IMR-90 (cell line): ENCODE measurements around the gene KLLN. TPM values are rescaled to one million over a fixed set of nuclear protein-coding genes. Genes with fewer than 3 reads are reported as not detected.

Source experiments
- ATAC-seq: fragments of 200-7000 bp; cut with Tn5 transposase; 2 replicates; pipeline ENCODE4 v1.9.1; 2020; ENCODE audit warnings: low read depth, mild to moderate bottlenecking, moderate library complexity
- BruUV-seq: library from RNA; stranded (reverse); fragments of 400-500 nt; replicated peaks from 2 replicates; lab custom pipeline; 2021; lab: Mats Ljungman, UMichigan
- CTCF ChIA-PET: fragments of 300-600 bp; formaldehyde crosslinking; extraction: SDS; loops from one replicate; lab custom pipeline; 2021; ENCODE audit warnings: antibody characterized with exemption; lab: Yijun Ruan, JAX
- POLR2A ChIA-PET: fragments of 300-600 bp; sonication (Branson Sonifier 250); formaldehyde crosslinking; loops from one replicate; lab custom pipeline; 2022; ENCODE audit warnings: antibody characterized with exemption; ENCODE audit not compliant: unreplicated experiment; lab: Charles Lee
- DNase-seq: peaks from one replicate; pipeline ENCODE4 v3.0.0; 2013
- H2AFZ ChIP-seq: replicated peaks from 2 replicates; pipeline ENCODE3; 2013; ENCODE audit warnings: low read length, mild to moderate bottlenecking; ENCODE audit not compliant: poor library complexity
- H2AK5ac ChIP-seq: 2 replicates; pipeline ENCODE4 v1.6.1; 2013; ENCODE audit warnings: low read depth, low read length, inconsistent platforms
- H2AK9ac ChIP-seq: replicated peaks from 2 replicates; pipeline ENCODE3; 2013; ENCODE audit warnings: mild to moderate bottlenecking, low read depth, low read length, moderate library complexity; ENCODE audit not compliant: poor library complexity
- H2BK120ac ChIP-seq: 2 replicates; pipeline ENCODE4 v1.6.1; 2013; ENCODE audit warnings: low read depth, low read length, inconsistent platforms
- H2BK15ac ChIP-seq: 3 replicates; pipeline ENCODE4 v1.6.1; 2013; ENCODE audit warnings: low read depth, low read length, inconsistent platforms
- H2BK20ac ChIP-seq: 2 replicates; pipeline ENCODE4 v1.6.1; 2013; ENCODE audit warnings: low read depth, mild to moderate bottlenecking, inconsistent platforms, low read length, moderate library complexity
- H2BK5ac ChIP-seq: 2 replicates; pipeline ENCODE4 v1.6.1; 2013; ENCODE audit warnings: mild to moderate bottlenecking, low read depth, low read length, inconsistent platforms; ENCODE audit not compliant: poor library complexity, severe bottlenecking
- H3K14ac ChIP-seq: replicated peaks from 2 replicates; pipeline ENCODE4 v1.6.1; 2013; ENCODE audit warnings: low read depth, low read length, inconsistent platforms
- H3K18ac ChIP-seq: 2 replicates; pipeline ENCODE4 v1.6.1; 2013; ENCODE audit warnings: low read depth, low read length, control low read depth
- H3K23ac ChIP-seq: 2 replicates; pipeline ENCODE4 v1.6.1; 2013; ENCODE audit warnings: low read depth, low read length, inconsistent platforms
- H3K27ac ChIP-seq: 2 replicates; pipeline ENCODE4 v1.5.1; 2013; ENCODE audit warnings: mild to moderate bottlenecking, control low read depth, low read length; ENCODE audit not compliant: insufficient read depth
- H3K27me3 ChIP-seq: 2 replicates; pipeline ENCODE4 v1.6.1; 2013; ENCODE audit warnings: low read length; ENCODE audit not compliant: control insufficient read depth, insufficient read depth
- H3K36me3 ChIP-seq: 2 replicates; pipeline ENCODE4 v1.6.1; 2013; ENCODE audit warnings: low read length, mixed read lengths; ENCODE audit not compliant: control insufficient read depth, insufficient read depth
- H3K4ac ChIP-seq: 2 replicates; pipeline ENCODE4 v1.6.1; 2013; ENCODE audit warnings: low read depth, low read length, inconsistent platforms
- H3K4me1 ChIP-seq: 2 replicates; pipeline ENCODE4 v1.6.1; 2013; ENCODE audit warnings: low read length, mixed read lengths; ENCODE audit not compliant: control insufficient read depth, insufficient read depth
- H3K4me2 ChIP-seq: 2 replicates; pipeline ENCODE4 v1.6.1; 2013; ENCODE audit warnings: low read depth, mild to moderate bottlenecking, control low read depth, low read length, moderate library complexity
- H3K4me3 ChIP-seq: 2 replicates; pipeline ENCODE4 v1.5.1; 2013; ENCODE audit warnings: low read depth, mild to moderate bottlenecking, control low read depth, low read length, moderate library complexity; ENCODE audit not compliant: insufficient read depth
- H3K56ac ChIP-seq: 2 replicates; pipeline ENCODE4 v1.6.1; 2013; ENCODE audit warnings: low read length, inconsistent platforms; ENCODE audit not compliant: insufficient read depth; ENCODE audit errors: extremely low read depth
- H3K79me1 ChIP-seq, 2 experiments: 2 replicates each; pipeline ENCODE4 v1.6.1; 2013; ENCODE audit warnings: low read length in 2 of 2, inconsistent platforms in 1 of 2, low read depth in 1 of 2
- H3K9ac ChIP-seq: 2 replicates; pipeline ENCODE4 v1.6.1; 2013; ENCODE audit warnings: low read depth, low read length, control low read depth
- H3K9me1 ChIP-seq: 2 replicates; pipeline ENCODE4 v1.6.1; 2013; ENCODE audit warnings: low read length, inconsistent platforms; ENCODE audit not compliant: insufficient read depth
- H3K9me3 ChIP-seq: 2 replicates; pipeline ENCODE4 v1.6.1; 2013; ENCODE audit warnings: low read length; ENCODE audit not compliant: control insufficient read depth, insufficient read depth
- H4K20me1 ChIP-seq: 2 replicates; pipeline ENCODE4 v1.6.1; 2013; ENCODE audit warnings: low read length, inconsistent platforms; ENCODE audit not compliant: insufficient read depth
- H4K5ac ChIP-seq: 2 replicates; pipeline ENCODE4 v1.6.1; 2013; ENCODE audit warnings: mild to moderate bottlenecking, low read depth, low read length, control low read depth
- H4K8ac ChIP-seq, 2 experiments: 2 replicates each; pipeline ENCODE4 v1.6.1; 2013; ENCODE audit warnings: low read depth in 2 of 2, low read length in 2 of 2, control low read depth in 1 of 2, inconsistent platforms in 1 of 2
- H4K91ac ChIP-seq: 2 replicates; pipeline ENCODE4 v1.6.1; 2013; ENCODE audit warnings: low read depth, low read length, inconsistent platforms; ENCODE audit not compliant: insufficient read depth
- CEBPB ChIP-seq: IDR thresholded peaks from 2 replicates; pipeline ENCODE4 v1.6.1; 2012; ENCODE audit warnings: low read depth, low read length, improper control_type of control experiment
- CHD1 ChIP-seq: IDR thresholded peaks from 2 replicates; pipeline ENCODE4 v1.6.1; 2012; ENCODE audit warnings: low read depth, low read length, improper control_type of control experiment
- MAFK ChIP-seq: IDR thresholded peaks from 2 replicates; pipeline ENCODE4 v1.6.1; 2012; ENCODE audit warnings: low read depth, low read length, improper control_type of control experiment
- MXI1 ChIP-seq: IDR thresholded peaks from 2 replicates; pipeline ENCODE4 v1.6.1; 2012; ENCODE audit warnings: low read depth, mild to moderate bottlenecking, low read length, moderate library complexity, borderline replicate concordance
- POLR2A ChIP-seq: IDR thresholded peaks from 2 replicates; pipeline ENCODE4 v1.6.1; 2012; ENCODE audit warnings: mild to moderate bottlenecking, low read depth, low read length
- RAD21 ChIP-seq: IDR thresholded peaks from 2 replicates; pipeline ENCODE4 v1.6.1; 2012; ENCODE audit warnings: low read length, improper control_type of control experiment
- SMC3 ChIP-seq: fragments of 150-350 bp; IDR thresholded peaks from 2 replicates; pipeline ENCODE4 v1.6.1; 2016; ENCODE audit warnings: low read depth, mild to moderate bottlenecking, antibody characterized with exemption, low read length, moderate library complexity
- dilution Hi-C: fragments of 300-500 bp; cut with HindIII; formaldehyde crosslinking; loops from one replicate; pipeline ENCODE4 v1.14.3; 2018; ENCODE audit warnings: low sequenced_read_pairs; ENCODE audit not compliant: unreplicated experiment
- in situ Hi-C: fragments of 300-500 bp; cut with MboI; formaldehyde crosslinking; loops from 3 replicates; pipeline ENCODE4 v1.14.3; 2019; ENCODE audit warnings: low sequenced_read_pairs, inconsistent platforms, mixed read lengths
- intact Hi-C: fragments of 100-400 bp; cut with micrococcal nuclease; formaldehyde crosslinking; loops from 2 replicates; pipeline ENCODE4 v1.10.0; 2022
- polyA plus RNA-seq, 3 experiments: library from polyadenylated mRNA; depleted of rRNA; stranded (reverse); fragments of >200 nt; gene quantifications; 2 replicates each; pipeline ENCODE4 v1.2.3, GENCODE V29; 2012; ENCODE audit warnings: low replicate concordance in 1 of 3
- total RNA-seq: library from RNA; depleted of rRNA; stranded (reverse); fragments of >200 nt; gene quantifications from 2 replicates; pipeline ENCODE4 v1.2.3, GENCODE V29; 2012
- TF ChIP-seq, protein P1 (sequence below): conservative IDR thresholded peaks from 2 replicates; pipeline ENCODE4 v1.5.1; 2012; ENCODE audit warnings: mild to moderate bottlenecking, low read depth, low read length, improper control_type of control experiment

KLLN gene
- total and polyA plus RNA-seq, 2 of the 4 experiments (the other 2 are of a cell fraction): 0.36 TPM

- Histone ChIP-seq H3K27ac (peak overlapping the region; percentile 82; the same call in 1 of the 2 replicates), H3K79me1 (peaks cover 0 to 10% of the 10 kb centered on the region in 2 experiments; a peak in 2 of 4 replicates), H3K4me2 (no peak overlapping the region), H2BK15ac (peak overlapping the region; percentile 89; the same call in 1 of the 3 replicates), H3K4me3 (no peak overlapping the region), H3K23ac (peak overlapping the region; percentile 93; the same call in 1 of the 2 replicates), H3K18ac (peak overlapping the region; percentile 96), H3K9ac (no peak overlapping the region; the same call in 1 of the 2 replicates), H3K9me1 (peaks cover 14% of the 10 kb centered on the region), H4K8ac (peak overlapping the region; percentile 84 to 94), H2BK20ac (peak overlapping the region; percentile 95), H2BK120ac (peak overlapping the region; percentile 96), H3K14ac (peak overlapping the region; percentile 95), H4K91ac (peak overlapping the region; percentile 90), H3K4me1 (peaks cover 7% of the 10 kb centered on the region; the same call in 1 of the 2 replicates), H3K36me3 (no peaks in the 10 kb centered on the region), H3K9me3 (no peaks in the 10 kb centered on the region), H2AFZ (no peak overlapping the region), H2BK5ac (peak overlapping the region; percentile 99), H3K27me3 (no peaks in the 10 kb centered on the region), H4K20me1 (no peaks in the 10 kb centered on the region), H2AK9ac (peak overlapping the region; percentile 85), H4K5ac (peak overlapping the region; percentile 80), H3K4ac (peak overlapping the region; percentile 98), H3K56ac (peak overlapping the region; percentile 64; the same call in 1 of the 2 replicates), H2AK5ac (peak overlapping the region; percentile 95)
- ChIA-PET CTCF (interaction anchor here (0.7 kb wide), 1 partner anchor 24 kb away, joined by 3 read pairs; no protein-coding TSS in a partner anchor), POLR2A (interaction anchor here (0.7 kb wide), 1 partner anchor 572 kb away, joined by 4 read pairs; no protein-coding TSS in a partner anchor)
- dilution Hi-C loops (no loop called here), in situ Hi-C loops (no loop called here), intact Hi-C loops (no loop called here)
- TF ChIP-seq MAFK (no peak), CEBPB (no peak), POLR2A (peak; percentile 38; the same call in 1 of the 2 replicates), CHD1 (no peak), MXI1 (no peak), SMC3 (no peak), RAD21 (no peak)
- TF ChIP-seq, protein P1, sequence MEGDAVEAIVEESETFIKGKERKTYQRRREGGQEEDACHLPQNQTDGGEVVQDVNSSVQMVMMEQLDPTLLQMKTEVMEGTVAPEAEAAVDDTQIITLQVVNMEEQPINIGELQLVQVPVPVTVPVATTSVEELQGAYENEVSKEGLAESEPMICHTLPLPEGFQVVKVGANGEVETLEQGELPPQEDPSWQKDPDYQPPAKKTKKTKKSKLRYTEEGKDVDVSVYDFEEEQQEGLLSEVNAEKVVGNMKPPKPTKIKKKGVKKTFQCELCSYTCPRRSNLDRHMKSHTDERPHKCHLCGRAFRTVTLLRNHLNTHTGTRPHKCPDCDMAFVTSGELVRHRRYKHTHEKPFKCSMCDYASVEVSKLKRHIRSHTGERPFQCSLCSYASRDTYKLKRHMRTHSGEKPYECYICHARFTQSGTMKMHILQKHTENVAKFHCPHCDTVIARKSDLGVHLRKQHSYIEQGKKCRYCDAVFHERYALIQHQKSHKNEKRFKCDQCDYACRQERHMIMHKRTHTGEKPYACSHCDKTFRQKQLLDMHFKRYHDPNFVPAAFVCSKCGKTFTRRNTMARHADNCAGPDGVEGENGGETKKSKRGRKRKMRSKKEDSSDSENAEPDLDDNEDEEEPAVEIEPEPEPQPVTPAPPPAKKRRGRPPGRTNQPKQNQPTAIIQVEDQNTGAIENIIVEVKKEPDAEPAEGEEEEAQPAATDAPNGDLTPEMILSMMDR: no peak
- ATAC-seq (peak; percentile 84), DNase-seq (peak; percentile 84)
- BruUV-seq: TSS peak; percentile 90
Observed at GRCh38 chr10:87842776-87843497, 20.4 kb downstream of the KLLN start.
